ENCODE measurements around the gene CDC42SE2.

The CDC42SE2 gene

GRCh38 chr5:131356619-131357018 is 92.8 kb downstream of the CDC42SE2 start:
- Histone ChIP-seq H3K36me3 (replicated peaks; ENCODE audit: low read depth, low read length) (peaks cover 17% of the 10 kb centered on the region), H3K27ac (ENCODE audit: low read length) (peak overlapping the region; percentile 85), H3K27me3 (ENCODE audit: low read depth, low read length) (no peaks in the 10 kb centered on the region), H4K20me1 (ENCODE audit: insufficient read depth, low read length) (peaks cover 91% of the 10 kb centered on the region), H2AFZ (ENCODE audit: low read depth, low read length) (no peak overlapping the region), H3K9me3 (ENCODE audit: insufficient read depth, low read length) (no peaks in the 10 kb centered on the region), H3K9ac (ENCODE audit: low read length) (no peak overlapping the region), H3K4me1 (ENCODE audit: low read length) (peaks cover 40% of the 10 kb centered on the region), H3K4me2 (ENCODE audit: low read length) (peak overlapping the region; percentile 63), H3K79me2 (ENCODE audit: low read length) (peaks cover 100% of the 10 kb centered on the region), H3K4me3 (ENCODE audit: low read length) (no peak overlapping the region)
- TF ChIP-seq EZH2phosphoT487 (IDR thresholded peaks at IDR 0.05; ENCODE audit: low read depth) (no peak), CTCF (IDR thresholded peaks at IDR 0.05; ENCODE audit: low read depth, low read length) (no peak)

DNA sequence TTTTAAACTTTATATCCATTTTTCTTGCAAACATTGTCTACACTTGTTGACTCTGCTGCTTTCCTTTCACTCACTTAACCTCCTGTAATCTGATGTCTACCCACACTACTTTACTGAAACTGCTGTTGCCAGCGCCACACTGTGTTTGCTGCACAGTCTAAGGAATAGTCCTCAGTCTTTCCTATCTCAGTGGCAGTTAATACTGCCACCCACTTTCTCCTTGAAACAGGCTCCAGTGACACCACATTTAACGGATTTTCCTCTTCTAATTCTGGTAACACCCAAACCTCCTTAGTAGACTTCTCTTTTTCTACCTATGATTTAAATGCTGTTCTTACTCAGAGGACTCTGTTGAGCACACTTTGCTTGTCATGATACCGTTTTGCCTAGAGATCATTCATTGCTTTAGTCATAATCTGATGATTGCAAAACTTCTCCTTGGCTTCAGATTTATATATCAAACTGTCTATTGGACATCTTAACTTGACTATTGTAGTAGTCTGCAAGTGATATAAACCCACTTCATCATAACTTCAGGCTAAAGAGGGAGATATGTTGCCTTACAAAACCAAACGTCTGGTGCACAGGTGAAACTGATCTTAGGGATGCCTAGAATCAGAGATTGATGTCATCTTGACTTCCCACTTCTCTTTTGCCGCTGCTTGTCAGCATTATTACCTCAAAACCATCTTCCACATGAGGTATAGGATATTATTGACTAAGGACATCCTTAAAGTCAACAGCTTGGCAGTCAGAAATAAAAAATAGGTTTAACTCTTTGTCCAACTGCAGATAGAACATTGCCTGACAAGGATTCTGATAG is 94.1 kb downstream of the CDC42SE2 start:
- H2AFZ ChIP-seq (ENCODE audit: low read depth, low read length) = no peak overlapping the region
- H3K4me3 ChIP-seq (ENCODE audit: low read length) = peak overlapping the region; percentile 21
- H3K27me3 ChIP-seq (ENCODE audit: low read depth, low read length) = no peaks in the 10 kb centered on the region
- H3K27ac ChIP-seq (ENCODE audit: low read length) = peak overlapping the region; percentile 85
- peaks cover 93% of the 10 kb centered on the region for H4K20me1 ChIP-seq (ENCODE audit: insufficient read depth, low read length)
- H3K79me2 ChIP-seq (ENCODE audit: low read length) = peaks cover 100% of the 10 kb centered on the region
- peak overlapping the region; percentile 20; the same call in 1 of the 2 replicates for H3K9ac ChIP-seq (ENCODE audit: low read length)
- TF ChIP-seq EZH2phosphoT487 (IDR thresholded peaks at IDR 0.05; ENCODE audit: low read depth) = no peak
- TF ChIP-seq CTCF (IDR thresholded peaks at IDR 0.05; ENCODE audit: low read depth, low read length) = no peak
- no peaks in the 10 kb centered on the region for H3K9me3 ChIP-seq (ENCODE audit: insufficient read depth, low read length)
- peaks cover 40% of the 10 kb centered on the region for H3K4me1 ChIP-seq (ENCODE audit: low read length)
- H3K4me2 ChIP-seq (ENCODE audit: low read length) = peak overlapping the region; percentile 63
- H3K36me3 ChIP-seq (replicated peaks; ENCODE audit: low read depth, low read length) = peaks cover 16% of the 10 kb centered on the region

DNA sequence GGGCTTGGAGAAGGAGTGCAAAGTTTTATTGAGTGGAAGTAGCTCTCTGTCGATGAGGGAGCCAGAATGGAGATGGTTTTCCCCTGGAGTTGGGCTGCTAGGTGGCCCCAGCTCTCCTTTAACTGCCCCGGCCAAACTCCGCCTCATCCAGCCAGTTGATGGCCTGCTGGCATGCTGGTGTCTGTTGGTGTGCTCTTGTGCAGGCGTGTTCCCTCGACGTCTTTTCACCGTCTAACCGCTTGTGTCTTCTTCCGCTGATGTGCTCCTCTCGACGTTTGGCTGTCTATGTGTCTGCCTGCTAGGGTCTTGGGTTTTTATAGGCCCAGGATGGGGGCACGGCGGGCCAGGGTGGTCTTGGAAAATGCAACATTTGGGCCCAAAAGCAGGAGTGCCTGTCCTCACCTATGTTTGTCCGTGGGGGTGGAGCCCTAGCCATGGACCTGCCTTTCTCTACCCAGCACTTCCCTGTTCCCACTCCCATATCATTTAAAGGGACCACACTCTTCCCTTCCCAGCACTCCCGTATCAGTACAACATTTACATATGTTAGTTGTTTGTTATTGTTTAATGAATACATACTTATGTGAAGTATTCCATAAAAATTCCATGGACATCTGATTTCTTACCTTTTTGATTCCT is 97.9 kb downstream of the CDC42SE2 start:
- peaks cover 19% of the 10 kb centered on the region for H3K4me1 ChIP-seq (ENCODE audit: low read length)
- H3K27ac ChIP-seq (ENCODE audit: low read length) = no peak overlapping the region
- H2AFZ ChIP-seq (ENCODE audit: low read depth, low read length) = no peak overlapping the region
- no peaks in the 10 kb centered on the region for H3K9me3 ChIP-seq (ENCODE audit: insufficient read depth, low read length)
- peaks cover 37% of the 10 kb centered on the region for H3K36me3 ChIP-seq (replicated peaks; ENCODE audit: low read depth, low read length)
- H3K27me3 ChIP-seq (ENCODE audit: low read depth, low read length) = no peaks in the 10 kb centered on the region
- H4K20me1 ChIP-seq (ENCODE audit: insufficient read depth, low read length) = peaks cover 91% of the 10 kb centered on the region
- H3K4me2 ChIP-seq (ENCODE audit: low read length) = no peak overlapping the region
- H3K9ac ChIP-seq (ENCODE audit: low read length) = no peak overlapping the region
- no peak overlapping the region for H3K4me3 ChIP-seq (ENCODE audit: low read length)
- TF ChIP-seq EZH2phosphoT487 (IDR thresholded peaks at IDR 0.05; ENCODE audit: low read depth) (no peak), CTCF (IDR thresholded peaks at IDR 0.05; ENCODE audit: low read depth, low read length) (no peak)
- H3K79me2 ChIP-seq (ENCODE audit: low read length) = peaks cover 99% of the 10 kb centered on the region

- Histone ChIP-seq H3K36me3 (replicated peaks; ENCODE audit: low read depth, low read length) (peaks cover 48% of the 10 kb centered on the region), H2AFZ (ENCODE audit: low read depth, low read length) (no peak overlapping the region), H3K9ac (ENCODE audit: low read length) (no peak overlapping the region), H3K4me3 (ENCODE audit: low read length) (no peak overlapping the region), H3K27me3 (ENCODE audit: low read depth, low read length) (no peaks in the 10 kb centered on the region), H3K4me1 (ENCODE audit: low read length) (0 out of 2 replicates have a peak, but pooled peaks cover under 1% of the 10 kb centered on the region), H3K79me2 (ENCODE audit: low read length) (peaks cover 99% of the 10 kb centered on the region), H3K4me2 (ENCODE audit: low read length) (no peak overlapping the region), H4K20me1 (ENCODE audit: insufficient read depth, low read length) (peaks cover 85% of the 10 kb centered on the region), H3K9me3 (ENCODE audit: insufficient read depth, low read length) (no peaks in the 10 kb centered on the region), H3K27ac (ENCODE audit: low read length) (no peak overlapping the region)
- TF ChIP-seq CTCF (IDR thresholded peaks at IDR 0.05; ENCODE audit: low read depth, low read length) (no peak), EZH2phosphoT487 (IDR thresholded peaks at IDR 0.05; ENCODE audit: low read depth) (no peak)
Observed at GRCh38 chr5:131363811-131364506, 100.1 kb downstream of the CDC42SE2 start.
